Stromal cell of bone marrow (primary cell): ENCODE data around the gene LETMD1.
"Not testable (repeated sequence)": the region's sequence is repeated elsewhere in the genome, so short reads cannot be mapped to it uniquely, and the experiment has no call there.

ENCODE experiments used
- DNase-seq: peaks from one replicate; pipeline ENCODE4 v3.0.0-alpha.2; 2012; ENCODE audit warnings: low read depth

Gene LETMD1

GRCh38 chr12:51047655-51048540 lies at the start of gene LETMD1:
Gene LETMD1 (plus strand): TSS chr12:51048327. CDS start chr12:51048357, 30 bp downstream.
- DNase-seq = peak; percentile 99

GRCh38 chr12:50999093-50999492 lies 49.0 kb upstream of the LETMD1 start:
- no peak for DNase-seq

- DNase-seq = peak; percentile 18
Measured at GRCh38 chr12:51000245-51000644, 47.9 kb upstream of the LETMD1 start.

GRCh38 chr12:51001799-51002198 lies 46.3 kb upstream of the LETMD1 start:
- DNase-seq = no peak

GRCh38 chr12:51004504-51004903 lies 43.6 kb upstream of the LETMD1 start:
- DNase-seq = no peak

- DNase-seq = no peak
Measured at GRCh38 chr12:51005030-51005429, 43.1 kb upstream of the LETMD1 start.

GRCh38 chr12:51005671-51006070 lies 42.5 kb upstream of the LETMD1 start:
- no peak for DNase-seq

GRCh38 chr12:51008329-51009055 lies 39.6 kb upstream of the LETMD1 start:
- no peak for DNase-seq

- no peak for DNase-seq
Measured at GRCh38 chr12:51009056-51009440, 39.1 kb upstream of the LETMD1 start.

GRCh38 chr12:51011955-51012354 lies 36.2 kb upstream of the LETMD1 start:
- DNase-seq = no peak

- DNase-seq = no peak
Measured at GRCh38 chr12:51012570-51013236, 35.4 kb upstream of the LETMD1 start.

- no peak for DNase-seq
Measured at GRCh38 chr12:51013441-51013840, 34.7 kb upstream of the LETMD1 start.

- not testable (repeated sequence) for DNase-seq
Measured at GRCh38 chr12:51014467-51014866, 33.7 kb upstream of the LETMD1 start.

- DNase-seq = no peak
Measured at GRCh38 chr12:51017452-51017851, 30.7 kb upstream of the LETMD1 start.

GRCh38 chr12:51018956-51019355 lies 29.2 kb upstream of the LETMD1 start:
- DNase-seq = no peak

GRCh38 chr12:51019927-51020326 lies 28.2 kb upstream of the LETMD1 start:
- no peak for DNase-seq

GRCh38 chr12:51020448-51021182 lies 27.5 kb upstream of the LETMD1 start:
- no peak for DNase-seq

GRCh38 chr12:51021694-51022093 lies 26.4 kb upstream of the LETMD1 start:
- DNase-seq = no peak

GRCh38 chr12:51023625-51024382 lies 24.3 kb upstream of the LETMD1 start:
- DNase-seq = no peak

- DNase-seq = no peak
Measured at GRCh38 chr12:51025338-51025835, 22.7 kb upstream of the LETMD1 start.
